GM21367 (cell line): ENCODE measurements around the gene LPIN2.
"Not testable (repeated sequence)": the region's sequence is repeated elsewhere in the genome, so short reads cannot be mapped to it uniquely, and the experiment has no call there.

ENCODE experiments used
- ATAC-seq: cut with Tn5 transposase; IDR thresholded peaks from one replicate; pipeline ENCODE4 v1.9.1; 2021; ENCODE audit not compliant: unreplicated experiment

LPIN2 gene

DNA sequence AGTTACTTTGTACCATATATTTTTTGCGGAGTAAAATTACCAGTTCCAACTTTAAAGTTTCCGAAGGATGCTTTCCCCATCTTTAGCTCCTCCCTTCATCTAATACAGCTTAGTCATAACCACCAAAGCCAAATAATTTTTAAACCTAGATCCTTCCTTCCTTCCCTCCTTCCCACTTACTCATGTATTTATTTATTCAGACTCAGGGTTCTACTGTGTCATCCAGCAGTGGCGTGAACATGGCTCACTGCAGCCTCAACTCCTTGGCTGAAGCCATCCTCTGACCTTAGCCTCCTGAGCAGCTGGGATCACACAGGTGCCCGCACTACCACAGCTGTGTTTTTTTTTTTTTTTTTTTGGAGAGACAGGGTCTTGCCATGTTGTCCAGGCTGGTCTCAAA is 4.4 kb downstream of the LPIN2 start:
- ATAC-seq: no peak

DNA sequence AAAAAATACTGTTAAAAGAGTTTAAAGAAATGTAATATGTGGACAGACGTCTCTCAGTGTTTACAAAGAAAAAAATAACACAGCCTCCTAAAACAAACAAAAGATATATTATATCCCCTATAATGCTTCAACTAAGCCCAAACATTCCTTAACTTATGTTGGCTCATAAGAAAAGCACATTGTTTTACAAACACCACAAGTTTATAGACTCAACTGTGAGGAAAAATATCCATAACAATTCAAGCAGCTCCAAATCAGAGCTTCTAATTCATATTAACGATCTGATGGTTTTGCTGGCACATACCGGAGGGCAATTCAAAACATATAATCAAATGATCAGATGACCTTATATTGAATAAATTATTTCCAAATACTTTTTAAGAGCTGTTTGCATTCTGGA is 5.5 kb downstream of the LPIN2 start:
- no peak for ATAC-seq

DNA sequence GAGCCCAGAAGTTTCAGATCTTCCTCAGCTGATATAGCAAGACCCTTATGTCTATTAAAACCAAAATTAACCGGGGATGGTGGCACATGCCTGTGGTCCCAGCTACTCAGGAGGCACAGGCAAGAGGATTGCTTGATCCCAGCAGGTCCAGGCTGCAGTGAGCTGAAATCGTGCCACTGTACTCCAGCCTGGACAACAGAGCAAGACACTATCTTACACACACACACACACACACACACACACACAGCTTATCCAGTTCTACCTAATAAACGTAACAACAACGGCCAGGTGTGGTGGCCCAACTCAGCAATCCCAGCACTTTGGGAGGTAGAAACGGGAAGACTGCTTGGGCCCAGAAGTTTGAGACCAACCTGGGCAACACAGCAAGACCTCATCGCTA is 7.5 kb downstream of the LPIN2 start:
- ATAC-seq: no peak

DNA sequence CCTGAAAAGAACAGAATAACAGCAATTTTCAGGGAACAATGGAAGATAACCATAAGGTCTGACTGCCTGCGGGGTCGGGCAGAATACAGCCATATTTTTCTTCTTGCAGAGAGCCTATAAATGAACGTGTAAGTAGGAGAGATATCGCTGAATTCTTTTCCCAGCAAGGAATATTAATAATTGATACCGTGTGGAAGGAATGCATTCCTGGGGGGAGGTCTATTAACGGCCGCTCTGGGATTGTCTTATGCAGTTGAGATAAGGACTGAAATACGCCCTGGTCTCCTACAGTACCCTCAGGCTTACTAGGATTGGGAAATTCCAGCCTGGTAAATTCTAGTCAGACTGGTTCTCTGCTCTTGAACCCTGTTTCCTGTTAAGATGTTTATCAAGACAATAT is 9.2 kb downstream of the LPIN2 start:
- not testable (repeated sequence) for ATAC-seq

DNA sequence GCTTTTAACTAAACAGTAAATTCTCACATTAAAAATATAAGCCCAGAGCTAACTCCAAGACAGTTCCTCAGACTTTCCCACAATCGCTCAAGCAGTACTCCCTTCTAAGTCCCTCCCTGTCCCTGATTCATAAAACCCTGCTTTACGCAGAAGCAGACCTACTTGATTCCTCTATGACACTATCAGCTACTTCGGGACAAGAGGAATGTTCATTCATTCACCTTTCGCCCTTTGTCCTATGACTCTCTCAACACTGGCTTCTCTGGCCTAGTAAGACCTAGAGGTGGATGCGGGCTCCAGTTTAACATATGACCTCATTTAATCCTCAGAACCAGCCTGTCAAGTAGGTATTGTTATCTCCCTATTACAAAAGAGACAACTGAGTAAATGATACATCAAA is 10.2 kb downstream of the LPIN2 start:
- no peak for ATAC-seq

DNA sequence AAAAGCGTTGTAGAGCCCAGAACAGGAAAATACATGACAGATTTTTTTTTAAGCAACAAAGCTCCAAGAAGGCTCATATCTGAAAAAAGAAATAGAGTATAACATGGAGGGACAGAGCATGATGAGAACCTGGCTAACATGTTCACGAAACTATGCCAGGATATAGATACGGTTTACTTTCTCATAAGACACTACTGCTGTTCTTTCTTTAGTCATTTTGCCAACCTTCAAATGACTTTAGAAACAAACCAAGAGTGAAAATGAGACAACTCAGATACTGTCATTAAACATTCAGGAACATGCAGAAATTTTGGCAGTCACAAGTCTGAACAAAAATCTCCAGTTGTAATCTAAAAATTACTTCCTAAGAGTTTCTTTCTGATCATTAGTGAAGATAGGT is 14.3 kb downstream of the LPIN2 start:
- no peak for ATAC-seq

DNA sequence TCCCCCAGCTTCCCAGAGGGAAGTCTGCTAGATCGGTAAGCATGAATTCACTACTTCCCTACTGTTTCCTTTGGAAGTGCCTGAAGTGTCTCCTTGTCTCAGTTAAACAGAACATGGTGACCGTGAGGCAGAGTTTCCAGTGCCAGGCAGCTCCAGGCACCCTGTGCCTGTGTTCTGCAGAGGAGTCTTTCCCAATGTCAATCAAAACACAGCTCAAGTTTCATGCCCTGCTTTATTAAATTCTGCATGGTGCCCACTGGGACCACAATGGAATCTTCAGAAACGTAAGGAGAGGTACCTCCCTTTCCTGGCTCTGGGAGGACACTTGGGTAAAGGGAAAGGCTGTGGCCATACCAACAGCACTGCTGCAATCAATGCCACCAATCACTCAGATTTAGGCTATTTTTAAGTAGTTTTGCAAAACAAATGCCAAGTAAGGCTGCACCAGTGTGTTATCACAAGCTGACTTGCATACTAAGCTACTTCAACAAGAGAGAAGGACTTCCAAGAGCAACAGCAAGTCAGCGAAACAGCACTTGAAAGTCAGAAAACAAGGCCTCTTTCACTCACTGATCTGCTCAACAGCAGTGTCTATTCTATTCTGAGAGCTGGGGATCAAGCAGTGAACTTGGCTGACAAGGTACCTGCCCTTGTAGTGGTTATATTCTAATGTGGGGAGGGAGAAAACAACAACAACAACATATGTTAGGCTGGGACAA is 14.9 kb downstream of the LPIN2 start:
- ATAC-seq: no peak

DNA sequence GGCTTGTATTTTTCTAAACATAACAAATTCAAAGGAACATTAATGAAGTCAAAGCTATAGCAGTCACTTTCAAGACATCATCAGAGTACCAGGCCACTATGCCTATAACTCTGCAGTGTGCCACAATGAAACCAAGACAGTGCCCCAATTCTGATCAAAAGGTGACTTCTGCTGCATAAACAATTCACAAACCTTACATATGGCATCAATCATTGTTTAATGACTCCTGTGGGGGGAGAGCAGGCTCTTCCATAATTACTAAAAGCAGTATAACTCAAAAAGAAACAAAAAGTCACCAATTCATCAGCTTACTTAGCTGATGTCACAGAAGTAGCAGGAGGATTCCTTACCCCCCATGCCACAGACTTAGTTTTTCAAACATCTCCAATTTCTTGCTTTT is 15.5 kb downstream of the LPIN2 start:
- ATAC-seq: no peak

DNA sequence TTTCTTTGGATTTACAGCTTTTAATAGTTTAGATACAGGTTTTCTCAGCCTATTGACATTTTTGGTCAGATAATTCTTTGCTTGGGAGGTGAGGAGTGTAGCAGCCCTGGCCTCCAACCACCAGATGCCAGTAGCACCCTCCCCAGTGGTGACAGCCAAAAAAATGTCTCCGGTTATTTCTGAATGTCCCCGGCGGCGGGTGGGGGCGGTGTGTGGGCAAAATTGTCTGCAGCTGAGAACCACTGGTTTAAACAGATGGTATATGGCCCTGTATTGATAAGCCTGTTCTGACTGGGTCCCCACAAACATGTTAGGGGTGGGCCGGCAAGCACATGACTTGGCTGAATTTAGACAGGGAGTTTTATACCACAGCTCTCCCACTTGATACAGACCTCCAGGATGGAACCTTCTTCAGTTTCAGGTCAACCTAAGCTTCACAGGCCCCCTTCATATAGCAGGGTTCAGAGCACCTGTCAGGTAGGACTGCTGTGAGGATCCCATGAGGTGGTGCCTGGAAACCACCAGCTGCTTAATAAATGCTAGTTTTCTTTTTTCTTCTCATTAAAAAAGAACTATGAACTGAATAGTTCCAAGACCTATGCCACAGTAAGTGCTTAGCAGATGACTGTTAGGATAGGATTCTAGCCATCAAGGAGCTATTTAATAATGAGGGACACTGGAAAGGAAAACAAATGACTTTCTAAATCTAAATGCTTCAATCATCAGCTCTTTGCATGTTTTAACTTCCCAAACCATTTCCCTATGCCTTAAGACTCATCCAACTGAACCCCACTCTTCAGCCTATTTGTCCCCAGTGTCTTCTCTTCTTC is 18.1 kb downstream of the LPIN2 start:
- peak; percentile 59 for ATAC-seq

DNA sequence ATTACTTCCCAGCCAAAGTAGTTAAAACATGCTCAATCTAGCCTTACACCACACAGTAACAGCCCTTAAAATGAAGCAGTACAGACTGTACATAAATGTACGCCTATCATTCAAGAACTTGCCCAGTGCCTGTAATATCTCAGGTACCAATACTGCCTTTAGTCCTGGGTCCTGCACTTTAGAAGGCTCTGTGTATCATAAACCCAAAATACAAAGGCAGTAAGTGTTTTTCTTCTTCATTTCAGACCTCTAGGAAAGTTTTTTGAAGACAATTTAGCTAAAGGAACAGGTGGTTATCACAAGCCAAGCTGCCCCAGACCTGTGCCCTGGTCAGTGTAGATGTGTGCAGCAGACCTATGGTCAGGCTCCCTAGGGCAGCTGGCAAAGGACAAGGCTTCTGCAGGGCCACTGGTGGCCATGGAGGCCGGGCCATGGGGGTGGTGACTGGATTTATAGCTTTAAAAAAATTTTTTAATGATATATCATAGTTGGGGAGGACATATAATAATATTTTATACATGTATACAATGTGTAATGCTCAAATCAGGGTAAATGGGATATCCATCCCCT is 18.8 kb downstream of the LPIN2 start:
- no peak for ATAC-seq

DNA sequence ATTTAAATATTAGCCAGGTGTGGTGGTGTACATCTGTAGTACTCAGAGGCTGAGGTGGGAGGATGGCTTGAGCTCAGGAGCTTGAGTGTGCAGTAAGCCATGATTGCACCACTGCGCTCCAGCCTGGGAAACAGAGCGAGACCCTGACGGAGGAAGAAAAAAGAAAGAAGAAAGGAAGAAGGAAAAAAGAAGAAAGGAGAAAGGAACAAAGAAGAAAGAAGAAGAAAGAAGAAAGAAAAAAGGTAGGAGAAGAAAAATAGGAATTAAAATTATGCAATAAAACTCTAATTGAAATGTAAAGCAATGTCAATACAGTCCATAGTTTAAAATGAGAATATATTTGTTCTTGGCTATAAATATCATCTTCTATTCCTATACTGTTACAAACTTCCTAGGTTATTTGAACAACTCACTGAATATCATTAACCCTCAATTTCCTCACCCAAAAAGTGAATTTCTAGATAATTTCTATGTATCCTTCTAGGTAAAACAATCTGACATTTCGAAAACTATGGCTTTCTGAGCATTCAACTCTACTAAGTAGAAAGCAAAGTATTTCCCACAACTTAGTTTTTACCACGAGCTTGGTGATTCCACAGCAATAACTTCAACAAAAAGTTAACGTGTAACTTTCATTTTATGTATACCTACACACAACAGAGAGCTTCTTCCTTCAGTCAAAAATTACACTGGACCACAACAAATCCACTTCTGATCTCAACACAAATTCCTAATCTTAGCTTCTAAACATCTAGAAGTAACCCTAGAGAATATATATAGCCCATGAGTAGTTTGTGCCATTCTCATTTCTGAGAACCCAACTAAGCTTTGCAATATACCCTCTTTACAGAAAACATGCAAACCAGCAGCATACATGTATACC is 19.7 kb downstream of the LPIN2 start:
- no peak for ATAC-seq

DNA sequence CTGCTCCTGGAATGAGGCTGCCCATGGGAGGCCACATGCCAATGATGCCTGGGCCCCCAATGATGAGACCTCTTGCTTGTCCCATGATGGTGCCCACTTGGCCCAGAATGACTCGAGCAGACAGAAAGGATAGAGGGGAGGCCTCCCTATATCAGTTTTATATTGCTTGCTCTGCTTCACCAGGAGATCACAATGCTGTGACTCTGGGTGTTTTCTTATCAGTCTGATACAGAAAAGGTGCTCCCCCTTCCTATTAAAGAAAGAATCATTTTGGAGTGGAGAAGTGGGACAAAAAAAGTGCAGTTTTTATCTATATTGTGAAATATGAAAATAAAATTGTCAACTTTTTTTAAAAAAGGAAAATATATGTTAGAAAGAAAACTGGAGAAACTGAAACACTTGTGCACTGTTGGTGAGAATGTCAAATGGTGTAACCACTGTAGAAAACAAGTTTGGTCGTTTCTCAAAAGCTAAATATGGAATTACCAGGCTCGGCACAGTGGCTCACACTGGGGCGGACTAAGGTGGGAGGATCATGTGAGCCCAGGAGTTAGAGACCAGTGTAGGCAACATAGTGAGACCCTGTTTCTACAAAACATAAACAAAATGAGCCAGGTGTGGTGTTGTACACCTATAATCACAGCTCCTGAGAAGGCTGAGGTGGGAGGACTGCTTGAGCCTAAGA is 21.8 kb downstream of the LPIN2 start:
- no peak for ATAC-seq

DNA sequence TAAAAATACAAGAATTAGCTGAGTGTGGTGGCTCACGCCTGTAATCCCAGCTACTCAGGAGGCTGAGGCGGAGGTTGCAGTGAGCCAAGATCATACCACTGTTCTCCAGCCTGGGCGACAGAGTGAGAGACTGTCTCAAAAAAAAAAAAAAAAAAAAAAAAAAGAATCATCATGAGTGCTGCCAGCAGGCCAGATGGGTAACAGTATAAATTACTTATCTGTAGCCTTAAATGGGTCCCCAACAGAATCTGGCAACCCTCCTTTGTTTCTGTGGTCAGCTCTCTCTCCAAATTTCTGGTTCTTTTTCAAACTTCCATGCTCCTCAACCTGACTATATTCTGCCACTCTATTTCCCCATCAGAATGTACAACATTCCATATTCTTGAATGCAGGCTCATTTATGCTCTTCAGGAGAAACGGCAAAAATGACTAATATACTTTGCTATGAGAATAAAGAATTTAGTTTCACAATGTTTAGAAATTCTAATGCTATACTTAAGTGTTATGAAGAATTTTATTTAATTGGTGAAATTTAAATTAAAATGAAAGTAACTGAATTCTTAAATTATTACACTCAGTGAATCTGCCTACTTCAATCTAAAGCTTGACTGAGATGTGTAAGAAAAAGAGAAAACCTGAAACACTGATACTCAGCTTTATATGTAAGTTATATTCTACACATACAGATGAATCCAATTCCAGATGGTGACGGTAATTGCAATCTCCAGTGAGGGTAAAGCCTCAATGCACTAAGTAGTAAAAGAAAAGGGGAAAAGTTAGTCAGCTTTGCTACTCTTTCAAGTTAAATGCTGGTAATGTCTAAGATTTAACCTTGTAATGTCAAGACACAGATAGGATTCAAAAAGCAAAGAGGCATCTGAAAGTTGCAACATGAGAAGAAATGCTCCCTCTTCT is 24.8 kb downstream of the LPIN2 start:
- ATAC-seq: no peak

DNA sequence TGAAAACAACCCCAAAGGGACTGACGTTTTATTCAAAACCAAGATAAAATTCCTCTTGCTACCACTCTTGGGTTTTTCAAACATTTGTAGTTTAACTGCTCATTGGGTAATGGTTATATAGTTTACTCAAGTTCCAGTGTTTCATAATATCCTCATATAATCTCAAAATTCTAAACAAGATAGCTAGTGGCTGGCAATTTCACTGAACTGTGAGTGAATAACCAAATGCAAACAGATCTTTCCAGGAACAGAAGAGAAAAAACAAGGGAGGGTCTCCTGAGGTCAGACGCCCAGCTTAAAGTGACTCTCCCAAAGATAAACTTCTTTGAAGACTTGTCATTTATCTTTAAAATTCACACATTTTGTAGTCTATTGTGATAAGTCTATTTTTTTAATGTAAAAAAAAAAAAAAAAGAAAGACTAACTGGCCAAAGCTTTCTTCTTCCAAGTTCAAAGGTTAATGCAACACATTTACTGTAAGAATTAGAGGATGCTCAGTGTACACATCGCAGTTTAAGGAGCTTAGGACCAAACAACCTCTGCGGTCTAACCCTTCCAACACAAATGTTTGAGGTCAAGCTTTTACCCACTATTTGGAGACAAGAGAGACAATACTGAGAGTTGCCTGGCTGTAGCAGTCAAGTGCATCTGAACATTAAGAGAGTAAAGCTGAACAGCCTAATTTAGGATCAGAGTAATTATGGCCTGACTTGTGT is 26.6 kb downstream of the LPIN2 start:
- ATAC-seq: no peak

DNA sequence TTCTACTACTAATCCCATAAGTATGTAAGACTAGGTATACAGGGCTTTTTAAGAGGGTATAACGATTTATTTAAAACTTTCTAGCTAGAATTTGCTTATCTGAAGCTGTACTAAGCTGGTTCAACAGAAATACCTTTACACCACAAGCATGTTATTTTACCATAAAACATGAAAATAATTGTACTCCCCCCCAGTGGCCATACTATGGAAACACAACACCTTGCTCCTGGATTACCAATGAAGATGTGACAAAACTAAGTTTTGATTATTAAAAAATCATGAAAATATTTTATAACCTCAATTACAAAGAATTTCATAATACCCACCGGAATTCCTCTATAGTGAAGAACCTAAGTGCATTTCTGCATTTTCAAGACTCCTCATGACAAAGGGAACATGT is 27.3 kb downstream of the LPIN2 start:
- no peak for ATAC-seq

DNA sequence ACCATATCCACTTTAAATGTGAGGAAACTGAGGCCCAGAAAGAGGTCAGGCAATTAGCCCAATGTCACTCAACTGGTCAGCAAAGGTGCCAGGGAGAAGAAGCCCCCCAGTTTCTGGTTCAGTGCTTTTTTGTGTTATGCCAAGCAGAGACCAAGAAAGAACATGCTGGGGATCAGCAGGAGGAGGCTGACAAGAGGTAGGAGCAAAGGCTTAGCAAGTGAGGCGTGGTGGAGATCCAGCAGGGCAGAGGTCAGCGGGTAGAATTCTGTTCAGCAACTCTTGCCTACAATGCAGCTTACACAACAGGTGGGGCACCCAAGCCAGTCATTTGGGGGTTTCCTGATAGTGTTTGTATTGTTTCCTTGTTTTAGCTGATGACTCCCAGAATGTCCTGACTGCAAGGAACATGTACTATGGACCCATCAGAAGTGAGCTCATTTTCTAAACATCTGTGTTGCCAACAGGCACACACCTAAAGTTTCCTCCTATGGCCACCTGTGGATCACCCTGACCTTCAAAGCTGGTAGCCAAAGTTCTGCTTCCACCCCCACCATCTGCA is 28.2 kb downstream of the LPIN2 start:
- ATAC-seq: no peak

DNA sequence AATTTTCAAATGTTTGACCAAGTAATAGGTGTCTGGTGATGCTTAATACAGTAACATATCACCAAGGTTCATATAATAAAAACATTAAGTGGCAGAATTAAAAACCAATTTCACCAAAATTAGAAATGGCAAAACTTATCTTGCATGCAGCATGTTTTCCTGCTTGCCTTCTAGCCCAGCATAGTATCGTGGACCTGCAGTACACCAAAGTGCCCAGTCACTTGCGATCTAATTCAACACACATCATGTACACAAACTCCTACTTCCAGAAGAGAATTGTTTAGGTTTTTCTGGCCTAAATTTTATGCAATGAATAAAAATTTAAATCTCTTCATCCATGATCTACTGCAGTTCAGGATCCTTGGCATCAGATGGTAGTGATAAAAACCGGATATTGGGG is 28.9 kb downstream of the LPIN2 start:
- no peak for ATAC-seq

DNA sequence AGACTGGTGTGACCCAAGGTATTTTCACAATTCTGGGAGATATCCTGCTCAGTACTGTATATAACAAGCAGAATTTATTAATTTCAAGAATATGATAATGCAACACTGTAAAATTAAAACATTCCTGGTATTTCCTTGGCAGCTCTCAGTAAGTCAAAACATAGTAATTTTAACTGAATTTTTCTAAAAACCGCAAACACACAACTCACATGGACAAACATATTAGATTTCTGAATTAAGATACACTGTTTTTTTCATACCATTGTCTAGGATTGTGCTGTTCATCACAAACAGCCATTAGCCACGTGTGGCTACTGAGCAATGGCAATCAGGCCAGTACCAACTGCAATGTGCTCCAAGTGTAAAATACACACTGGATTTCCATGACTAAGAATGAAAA is 29.6 kb downstream of the LPIN2 start:
- ATAC-seq: no peak
